SIG-M5 (cell line): ENCODE data around the gene COPG1.
"Not testable (repeated sequence)": the region's sequence is repeated elsewhere in the genome, so short reads cannot be mapped to it uniquely, and the experiment has no call there.

Source experiments
- DNase-seq: peaks from one replicate; lab custom pipeline; 2025; lab: John Stamatoyannopoulos, UW

The COPG1 gene

GRCh38 chr3:129240436-129240835 lies 9.0 kb upstream of the COPG1 start:
- DNase-seq = no peak

GRCh38 chr3:129245141-129245540 lies 4.3 kb upstream of the COPG1 start:
- no peak for DNase-seq

GRCh38 chr3:129245641-129246306 lies 3.6 kb upstream of the COPG1 start:
- peak; percentile 47 for DNase-seq

GRCh38 chr3:129246636-129247035 lies 2.8 kb upstream of the COPG1 start:
- no peak for DNase-seq

GRCh38 chr3:129248286-129248979 lies 973 bp upstream of the COPG1 start:
- DNase-seq = no peak

DNA sequence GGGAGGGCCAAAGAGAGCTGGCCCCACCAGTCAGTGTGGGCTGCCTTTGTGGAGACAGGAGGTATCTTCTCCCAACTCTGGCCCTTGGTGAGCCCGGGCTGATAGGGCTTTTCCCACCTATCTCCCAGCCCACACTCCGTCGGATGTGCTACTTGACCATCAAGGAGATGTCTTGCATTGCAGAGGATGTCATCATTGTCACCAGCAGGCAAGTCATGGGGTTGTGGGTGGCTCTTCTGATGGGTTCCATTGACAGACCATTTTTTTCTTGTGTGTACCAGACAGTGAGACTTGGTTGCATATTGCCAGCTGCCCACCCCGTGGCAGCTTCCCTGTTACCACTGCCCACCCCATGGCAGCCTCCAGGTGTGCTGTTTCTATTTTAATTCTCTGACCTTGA lies 3.3 kb downstream of the COPG1 start:
- DNase-seq = no peak

- DNase-seq = no peak
Observed at GRCh38 chr3:129254536-129255230, 5.3 kb downstream of the COPG1 start.

DNA sequence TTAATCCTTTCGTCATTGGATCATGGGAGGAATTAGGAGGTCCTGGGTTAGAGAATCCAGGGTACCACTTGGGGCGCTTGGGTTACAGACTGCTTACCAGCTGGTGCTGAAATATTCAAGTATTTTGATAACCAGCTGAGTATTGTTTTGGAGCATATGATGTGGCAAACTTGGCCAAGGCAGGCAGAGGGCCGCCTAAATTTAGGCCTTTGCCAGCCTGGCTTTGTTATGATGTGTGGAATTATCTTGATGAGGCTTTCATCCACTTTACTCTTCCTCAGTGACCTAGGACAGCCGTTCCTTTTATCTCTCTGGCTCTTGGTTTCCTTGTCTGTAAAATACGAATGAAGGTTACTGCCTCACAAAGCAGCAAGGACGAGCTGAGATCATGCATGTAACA lies 6.9 kb downstream of the COPG1 start:
- no peak for DNase-seq

GRCh38 chr3:129257609-129258008 lies 8.2 kb downstream of the COPG1 start:
- DNase-seq = no peak

DNA sequence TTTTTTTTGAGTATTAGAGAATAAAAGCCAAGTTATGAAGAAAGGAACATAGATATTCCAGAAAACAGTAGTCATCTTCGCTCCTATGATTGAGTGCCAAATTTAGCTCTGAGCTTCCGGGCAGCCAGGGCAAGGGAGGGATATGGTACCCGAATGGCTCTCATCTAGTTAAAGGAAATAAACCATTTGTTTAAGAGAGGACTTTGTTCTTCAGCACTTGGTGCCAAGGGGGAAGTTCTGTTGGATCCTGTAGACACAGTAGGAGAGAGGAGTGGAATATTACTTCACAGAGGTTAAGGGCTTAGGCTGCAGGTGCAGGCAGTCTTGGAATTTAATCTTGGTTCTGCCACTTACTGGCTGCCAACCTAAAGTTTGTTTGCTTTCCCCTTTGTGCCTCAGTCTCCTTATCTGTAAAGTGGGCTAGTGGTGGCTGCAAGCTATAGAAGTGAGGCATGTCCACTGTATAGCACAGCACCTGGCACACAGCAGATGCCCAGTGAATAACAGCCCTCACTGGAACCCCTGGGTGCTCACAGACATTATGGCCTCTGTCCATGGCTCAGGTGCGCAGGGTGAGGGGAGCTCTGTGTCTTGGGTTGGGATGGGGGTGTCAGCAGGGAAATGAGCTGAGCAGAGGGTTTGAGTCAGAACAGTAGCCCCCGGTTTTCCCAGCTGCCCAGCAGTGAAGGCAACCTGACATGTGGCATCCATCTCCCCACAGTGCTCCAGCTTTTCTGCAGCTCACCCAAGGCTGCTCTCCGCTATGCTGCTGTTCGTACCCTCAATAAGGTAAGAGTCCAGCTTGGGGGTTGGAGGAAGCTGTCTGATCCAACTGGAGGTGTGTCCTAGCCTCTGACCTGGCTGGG lies 10.4 kb downstream of the COPG1 start:
- no peak for DNase-seq

DNA sequence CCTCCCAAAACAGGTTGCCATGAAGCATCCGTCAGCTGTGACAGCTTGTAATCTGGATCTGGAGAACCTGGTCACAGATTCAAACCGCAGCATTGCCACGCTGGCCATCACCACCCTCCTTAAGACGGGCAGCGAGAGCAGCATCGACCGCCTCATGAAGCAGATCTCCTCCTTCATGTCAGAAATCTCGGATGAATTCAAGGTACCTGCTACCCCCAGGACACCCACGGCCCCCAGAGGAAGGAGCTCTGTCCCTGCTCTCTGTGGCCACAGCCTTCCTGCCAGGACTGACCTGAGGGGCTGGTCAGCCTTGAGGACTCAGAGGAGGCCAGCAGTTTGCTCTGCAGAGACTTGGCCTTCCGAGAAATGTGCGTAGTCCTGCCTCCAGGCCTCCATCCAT lies 11.2 kb downstream of the COPG1 start:
- no peak for DNase-seq

- no peak for DNase-seq
Observed at GRCh38 chr3:129261894-129262293, 12.5 kb downstream of the COPG1 start.

DNA sequence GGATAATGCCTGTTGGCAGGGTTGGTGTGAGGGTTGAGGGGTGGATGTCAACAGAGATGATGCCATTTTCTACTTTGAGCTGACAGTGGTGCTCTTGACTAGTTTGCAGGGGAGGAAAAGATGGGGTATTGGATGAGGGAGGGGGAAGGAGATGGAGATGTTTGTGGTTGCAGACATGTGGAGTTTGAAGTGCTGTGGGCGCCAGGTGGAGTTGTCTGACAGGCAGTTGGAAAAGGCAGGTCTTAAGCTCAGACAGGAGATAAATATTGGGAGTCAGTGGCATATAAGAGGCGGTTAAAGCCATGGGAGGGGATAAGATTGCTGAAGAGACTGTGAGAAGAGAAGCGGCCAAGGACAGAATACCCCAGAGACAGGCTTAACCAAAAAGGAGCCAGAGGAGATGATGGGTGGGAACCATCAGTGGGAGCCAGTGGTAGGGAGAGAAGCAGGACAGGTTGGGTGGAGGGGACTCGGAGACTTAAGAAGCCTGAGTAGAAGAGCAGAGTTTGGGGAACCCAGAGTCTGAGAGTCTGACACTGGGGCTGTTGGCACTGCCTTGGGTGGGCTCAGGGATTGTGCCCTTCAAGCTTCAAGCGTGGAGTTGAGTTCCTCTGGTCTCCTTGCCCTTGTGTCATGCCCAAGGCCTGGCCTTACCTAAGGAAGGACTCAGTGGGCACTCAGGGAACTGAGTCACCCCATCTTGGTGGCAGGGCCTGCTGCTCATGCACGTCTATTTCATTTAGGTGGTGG lies 13.9 kb downstream of the COPG1 start:
- no peak for DNase-seq

DNA sequence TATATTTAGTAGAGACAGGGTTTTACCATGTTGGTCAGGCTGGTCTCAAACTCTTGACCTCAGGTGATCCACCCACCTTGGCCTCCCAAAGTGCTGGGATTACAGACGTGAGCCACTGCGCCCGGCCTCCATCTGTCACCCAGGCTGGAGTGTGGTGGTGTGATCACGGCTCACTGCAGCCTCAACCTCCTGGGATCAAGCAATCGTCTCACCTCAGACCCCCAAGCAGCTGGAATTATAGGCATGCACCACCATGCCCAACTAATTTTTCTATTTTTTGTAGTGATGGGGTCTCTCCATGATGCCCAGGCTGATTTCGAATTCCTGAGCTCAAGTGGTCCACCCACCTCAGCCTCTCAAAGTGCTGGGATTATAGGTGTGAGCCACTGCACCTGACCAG lies 15.6 kb downstream of the COPG1 start:
- DNase-seq = not testable (repeated sequence)

DNA sequence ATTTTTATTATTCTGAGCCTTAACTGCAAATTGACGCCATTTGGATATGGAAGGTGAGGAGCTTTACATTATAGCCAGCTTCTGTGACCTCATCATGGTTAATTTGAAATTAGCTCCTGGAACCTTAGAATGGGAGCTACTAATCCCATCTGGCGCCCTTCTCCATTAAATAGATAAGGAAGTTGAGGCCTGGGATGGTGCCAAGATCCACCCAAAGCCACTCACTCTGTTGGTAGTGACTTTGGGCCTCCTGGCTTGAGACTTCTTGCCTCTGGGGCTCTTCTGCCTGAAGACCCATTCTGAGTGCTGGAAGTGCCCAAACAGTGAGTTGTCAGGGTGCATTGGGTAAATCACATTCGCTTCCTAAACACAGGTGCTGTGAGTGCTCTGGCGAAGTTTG lies 17.2 kb downstream of the COPG1 start:
- no peak for DNase-seq

GRCh38 chr3:129268396-129268795 lies 19.0 kb downstream of the COPG1 start:
- DNase-seq = no peak

DNA sequence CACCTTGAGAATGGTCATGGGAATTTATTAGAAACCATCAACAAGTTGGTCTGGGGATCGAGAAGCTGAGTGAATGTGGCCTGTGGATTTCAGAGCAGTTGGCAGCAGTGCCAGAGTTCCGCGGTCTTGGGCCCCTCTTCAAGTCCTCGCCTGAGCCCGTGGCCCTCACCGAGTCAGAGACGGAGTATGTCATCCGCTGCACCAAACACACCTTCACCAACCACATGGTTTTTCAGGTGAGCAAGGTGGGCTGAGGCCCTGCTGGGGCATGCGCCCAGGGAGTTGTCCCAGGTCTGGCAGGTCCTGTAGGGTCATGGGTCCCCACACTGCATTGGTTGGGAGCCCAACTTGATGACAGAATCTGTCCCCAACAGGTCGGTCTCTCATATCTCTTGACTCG lies 22.3 kb downstream of the COPG1 start:
- DNase-seq = no peak

GRCh38 chr3:129276385-129276784 lies 27.0 kb downstream of the COPG1 start:
- no peak for DNase-seq

- no peak for DNase-seq
Observed at GRCh38 chr3:129277829-129278271, 28.4 kb downstream of the COPG1 start.

GRCh38 chr3:129278439-129278965 lies 29.1 kb downstream of the COPG1 start, which contains the start of gene HMCES:
HMCES (plus strand) TSS chr3:129278870; CDS start chr3:129279733, 863 bp downstream.
- peak; percentile 10 for DNase-seq
